BJ (cell line): Measurements from ENCODE around the gene MSH5. TPM values are rescaled to one million over a fixed set of nuclear protein-coding genes. Genes with fewer than 3 reads are reported as not detected.
"Not testable (repeated sequence)": the region's sequence is repeated elsewhere in the genome, so short reads cannot be mapped to it uniquely, and the experiment has no call there.

Experiments
- CTCF ChIA-PET: fragments of 350-600 bp; formaldehyde crosslinking; extraction: SDS; loops from one replicate; lab custom pipeline; 2021; ENCODE audit warnings: antibody characterized with exemption, inconsistent platforms; lab: Yijun Ruan, JAX
- POLR2A ChIA-PET: fragments of 300-600 bp; sonication (Branson Sonifier 250); formaldehyde crosslinking; extraction: SDS; loops from one replicate; lab custom pipeline; 2021; ENCODE audit warnings: antibody characterized with exemption; lab: Charles Lee
- DNase-seq: peaks from one replicate; pipeline ENCODE4 v3.0.0-alpha.2; 2011; ENCODE audit warnings: low read depth
- H3K27me3 ChIP-seq: 2 replicates; pipeline ENCODE4 v1.6.0; 2011; ENCODE audit warnings: low read length; ENCODE audit not compliant: control insufficient read depth, insufficient read depth
- H3K36me3 ChIP-seq: 2 replicates; pipeline ENCODE4 v1.5.1; 2011; ENCODE audit warnings: low read length; ENCODE audit not compliant: control insufficient read depth, insufficient read depth
- H3K4me3 ChIP-seq: 2 replicates; pipeline ENCODE4 v1.5.1; 2011; ENCODE audit warnings: low read depth, mild to moderate bottlenecking, control low read depth, low read length
- polyA plus RNA-seq: library from polyadenylated mRNA; depleted of rRNA; stranded (reverse); fragments of >200 nt; gene quantifications from 2 replicates; pipeline ENCODE4 v1.2.3, GENCODE V29; 2011
- TF ChIP-seq, protein P1 (sequence below): IDR thresholded peaks from 2 replicates; pipeline ENCODE4 v1.5.1; 2011; ENCODE audit warnings: low read depth, mild to moderate bottlenecking, control low read depth, inconsistent platforms, low read length, moderate library complexity; ENCODE audit not compliant: insufficient read depth

MSH5 gene
- polyA plus RNA-seq, 1 experiment: 10.7 TPM

DNA sequence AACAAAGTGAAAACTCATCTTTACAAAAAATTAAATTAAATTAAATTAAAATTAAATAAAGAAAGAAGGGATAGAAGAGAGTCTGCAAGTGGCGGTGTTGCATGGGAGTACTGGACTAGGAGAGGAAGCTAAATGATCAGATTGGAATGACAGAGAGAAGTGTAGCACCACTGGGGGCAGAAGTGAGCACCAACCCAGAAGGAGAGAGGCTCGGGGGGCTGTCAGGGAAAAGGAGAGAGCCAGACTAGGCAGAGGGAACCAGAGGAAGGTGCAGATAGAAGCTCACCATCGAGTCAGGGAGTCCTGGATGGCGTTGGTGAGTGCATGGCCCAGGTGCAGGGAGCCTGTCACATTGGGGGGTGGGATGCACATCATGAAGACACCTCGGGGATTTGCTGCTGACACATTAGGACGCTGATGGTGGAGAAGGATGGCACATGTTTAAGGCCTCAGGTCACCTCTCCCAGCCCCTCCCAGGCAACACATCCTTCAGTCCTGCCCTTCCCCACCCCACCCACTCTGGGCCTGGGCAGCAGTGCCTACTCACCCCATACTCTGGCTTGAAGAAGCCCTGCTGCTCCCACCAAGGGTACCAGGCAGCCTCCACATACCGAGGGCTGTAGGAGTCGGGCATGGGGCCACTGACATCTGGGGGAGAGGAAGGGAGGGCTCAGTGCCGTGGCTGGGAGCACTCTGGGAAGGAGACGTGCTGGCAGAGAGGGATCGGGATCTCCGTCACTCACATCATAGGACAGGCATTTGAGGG is 51.7 kb downstream of the MSH5 start:
- POLR2A ChIA-PET: no interaction called here
- peaks cover 4% of the 10 kb centered on the region for H3K36me3 ChIP-seq
- DNase-seq: no peak

GRCh38 chr6:31792090-31792374 is 52.2 kb downstream of the MSH5 start:
- POLR2A ChIA-PET: no interaction called here
- TF ChIP-seq, protein P1, sequence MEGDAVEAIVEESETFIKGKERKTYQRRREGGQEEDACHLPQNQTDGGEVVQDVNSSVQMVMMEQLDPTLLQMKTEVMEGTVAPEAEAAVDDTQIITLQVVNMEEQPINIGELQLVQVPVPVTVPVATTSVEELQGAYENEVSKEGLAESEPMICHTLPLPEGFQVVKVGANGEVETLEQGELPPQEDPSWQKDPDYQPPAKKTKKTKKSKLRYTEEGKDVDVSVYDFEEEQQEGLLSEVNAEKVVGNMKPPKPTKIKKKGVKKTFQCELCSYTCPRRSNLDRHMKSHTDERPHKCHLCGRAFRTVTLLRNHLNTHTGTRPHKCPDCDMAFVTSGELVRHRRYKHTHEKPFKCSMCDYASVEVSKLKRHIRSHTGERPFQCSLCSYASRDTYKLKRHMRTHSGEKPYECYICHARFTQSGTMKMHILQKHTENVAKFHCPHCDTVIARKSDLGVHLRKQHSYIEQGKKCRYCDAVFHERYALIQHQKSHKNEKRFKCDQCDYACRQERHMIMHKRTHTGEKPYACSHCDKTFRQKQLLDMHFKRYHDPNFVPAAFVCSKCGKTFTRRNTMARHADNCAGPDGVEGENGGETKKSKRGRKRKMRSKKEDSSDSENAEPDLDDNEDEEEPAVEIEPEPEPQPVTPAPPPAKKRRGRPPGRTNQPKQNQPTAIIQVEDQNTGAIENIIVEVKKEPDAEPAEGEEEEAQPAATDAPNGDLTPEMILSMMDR: no peak
- Histone ChIP-seq H3K36me3 (peaks cover 4% of the 10 kb centered on the region), H3K27me3 (no peaks in the 10 kb centered on the region), H3K4me3 (no peak overlapping the region)
- DNase-seq: no peak
- CTCF ChIA-PET: interaction anchor here (0.7 to 3.2 kb wide), 7 partner anchors 11 to 22 kb away, joined by 3 to 22 read pairs (median 4); partner anchors contain the start of genes LSM2 and VWA7

More for the DNA sequence above, 51.7 kb downstream of the MSH5 start:
- CTCF ChIA-PET: interaction anchor here (0.5 to 3.2 kb wide), 19 partner anchors 8 to 405 kb away, joined by 3 to 22 read pairs (median 4); partner anchors contain the start of genes HSPA1B, LSM2, LY6G5C and VWA7
- TF ChIP-seq, protein P1: peak; percentile 74
- H3K27me3 ChIP-seq: no peaks in the 10 kb centered on the region
- H3K4me3 ChIP-seq: no peak overlapping the region

- ChIA-PET CTCF (interaction anchor here (0.7 to 3.2 kb wide), 2 partner anchors 15 to 20 kb away, joined by 3 to 22 read pairs; partner anchors contain the start of gene VWA7), POLR2A (no interaction called here)
- DNase-seq: no peak
- Histone ChIP-seq H3K36me3 (peaks cover 4% of the 10 kb centered on the region; the same call in 1 of the 2 replicates), H3K4me3 (no peak overlapping the region), H3K27me3 (no peaks in the 10 kb centered on the region)
- TF ChIP-seq, protein P1: no peak
These were observed 53.0 kb downstream of the MSH5 start for GRCh38 chr6:31792761-31793171.

DNA sequence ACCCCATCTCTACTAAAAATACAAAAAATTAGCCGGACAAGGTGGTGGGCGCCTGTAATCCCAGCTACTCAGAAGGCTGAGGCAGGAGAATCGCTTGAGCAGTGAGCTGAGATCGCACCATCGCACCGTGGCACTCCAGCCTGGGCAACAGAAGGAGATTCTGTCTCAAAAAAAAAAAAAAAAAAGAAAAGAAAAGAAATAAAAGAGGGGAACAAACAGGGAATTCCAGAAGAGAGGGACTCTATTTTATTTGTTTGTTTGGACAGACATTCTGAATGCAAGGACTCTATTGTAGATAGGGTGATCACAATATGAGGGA is 54.1 kb downstream of the MSH5 start:
- H3K36me3 ChIP-seq, POLR2A ChIA-PET, CTCF ChIA-PET, DNase-seq, H3K27me3 ChIP-seq: not testable (repeated sequence)
- 0 out of 2 replicates have a peak overlapping the region, but pooled peaks have one; percentile 2 for H3K4me3 ChIP-seq

DNA sequence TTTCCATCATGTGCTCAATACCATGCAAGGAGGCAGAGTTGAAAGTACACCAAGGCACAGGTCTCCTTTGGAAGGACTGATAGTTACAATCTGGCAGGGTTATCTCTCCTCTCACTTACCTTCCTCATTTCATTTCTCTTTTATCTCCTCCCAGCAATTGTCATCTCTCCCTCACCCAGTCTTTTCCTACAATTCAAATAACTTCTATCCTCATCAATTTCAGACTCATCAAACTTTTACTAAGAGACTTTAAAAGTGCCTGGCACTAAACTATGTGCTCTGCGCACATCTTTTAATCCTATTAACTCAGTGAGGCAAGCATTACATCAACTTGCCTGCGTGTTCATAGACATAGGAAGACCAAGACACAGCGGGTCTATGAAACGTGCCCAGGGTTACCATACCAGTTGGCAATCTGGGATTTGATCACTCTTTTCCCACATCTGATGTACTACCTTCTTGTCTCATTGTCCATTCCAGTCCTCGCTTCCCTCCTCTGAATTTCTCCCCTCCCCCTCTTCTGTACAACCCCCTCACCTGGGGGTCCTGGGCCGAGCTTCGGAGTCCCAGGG is 54.6 kb downstream of the MSH5 start:
- H3K36me3 ChIP-seq: peaks cover 4% of the 10 kb centered on the region; the same call in 1 of the 2 replicates
- H3K27me3 ChIP-seq: no peaks in the 10 kb centered on the region
- TF ChIP-seq, protein P1: no peak
- POLR2A ChIA-PET: no interaction called here
- H3K4me3 ChIP-seq: peak overlapping the region; percentile 95
- CTCF ChIA-PET: interaction anchor here (0.8 to 1.8 kb wide), 7 partner anchors 8 to 65 kb away, joined by 3 to 8 read pairs (median 5); partner anchors contain the start of genes DDAH2, HSPA1A and HSPA1L
- no peak for DNase-seq
